22Rv1 (cell line): ENCODE data around the gene ORAI3.

Experiments used
- H3K27ac ChIP-seq: fragments of 450-650 bp; 2 replicates; pipeline ENCODE4 v1.5.1; 2017
- CTCF ChIP-seq: fragments of 450-650 bp; IDR thresholded peaks from 2 replicates; pipeline ENCODE4 v1.5.1; 2017; ENCODE audit warnings: mild to moderate bottlenecking
- ZFX ChIP-seq: fragments of 450-650 bp; IDR thresholded peaks from 2 replicates; pipeline ENCODE4 v1.6.1; 2017; ENCODE audit warnings: antibody characterized with exemption, borderline replicate concordance

Gene ORAI3

GRCh38 chr16:30976486-30976885 is 27.6 kb downstream of the ORAI3 start:
- TF ChIP-seq ZFX (no peak), CTCF (no peak)
- H3K27ac ChIP-seq = no peak overlapping the region

GRCh38 chr16:30977502-30977901 is 28.6 kb downstream of the ORAI3 start:
- no peak overlapping the region for H3K27ac ChIP-seq

GRCh38 chr16:30979170-30980022 is 30.5 kb downstream of the ORAI3 start:
- H3K27ac ChIP-seq = no peak overlapping the region
- no peak for TF ChIP-seq ZFX
- no peak for TF ChIP-seq CTCF

More at GRCh38 chr16:30977502-30977901, 28.6 kb downstream of the ORAI3 start:
- TF ChIP-seq ZFX = no peak
- TF ChIP-seq CTCF = peak; percentile 57

GRCh38 chr16:30980023-30980371 is 31.1 kb downstream of the ORAI3 start:
- TF ChIP-seq CTCF = no peak
- TF ChIP-seq ZFX = no peak
- no peak overlapping the region for H3K27ac ChIP-seq

- no peak for TF ChIP-seq CTCF
- no peak overlapping the region for H3K27ac ChIP-seq
These were observed 31.6 kb downstream of the ORAI3 start for GRCh38 chr16:30980434-30980833.

- TF ChIP-seq CTCF (no peak), ZFX (no peak)
- no peak overlapping the region for H3K27ac ChIP-seq
These were observed 32.1 kb downstream of the ORAI3 start for GRCh38 chr16:30980959-30981358.

- TF ChIP-seq CTCF (no peak), ZFX (no peak)
- H3K27ac ChIP-seq = no peak overlapping the region
These were observed 33.9 kb downstream of the ORAI3 start for GRCh38 chr16:30982548-30983288.
